CD4-positive, alpha-beta T cell (primary cell): ENCODE data around the gene LAMA1. TPM values are rescaled to one million over a fixed set of nuclear protein-coding genes. Genes with fewer than 3 reads are reported as not detected.

Source experiments
- ATAC-seq: fragments of 200-7000 bp; cut with Tn5 transposase; one replicate; pipeline ENCODE4 v1.10.0; 2022; ENCODE audit warnings: mild to moderate bottlenecking; ENCODE audit not compliant: poor library complexity
- CTCF ChIA-PET: fragments of 350-600 bp; sonication (Branson Sonifier 250); formaldehyde crosslinking; loops from one replicate; lab custom pipeline; 2021; ENCODE audit warnings: antibody characterized with exemption, inconsistent platforms; lab: Charles Lee
- POLR2A ChIA-PET: fragments of 350-600 bp; sonication (Branson Sonifier 250); formaldehyde crosslinking; loops from one replicate; lab custom pipeline; 2021; ENCODE audit warnings: antibody characterized with exemption, inconsistent platforms; lab: Charles Lee
- DNase-seq, 14 experiments: peaks; one replicate each; pipeline ENCODE4 v3.0.0-alpha.2; 2013 to 2020; ENCODE audit warnings: mixed read lengths in 2 of 14
- H3K27ac ChIP-seq, 2 donors: one replicate each; pipeline versions ENCODE4 v1.5.1 to v1.7.0; 2013; ENCODE audit warnings: low read length in 2 of 2, low read depth in 1 of 2, mild to moderate bottlenecking in 1 of 2
- H3K27me3 ChIP-seq, 2 experiments: 1 replicate in 1 of 2; 2 replicates in 1 of 2; pipeline versions ENCODE4 v1.6.1 to v1.7.0; 2013; ENCODE audit warnings: low read length in 2 of 2, control low read depth in 1 of 2, mild to moderate bottlenecking in 1 of 2, moderate library complexity in 1 of 2; ENCODE audit not compliant: insufficient read depth in 2 of 2, control insufficient read depth in 1 of 2
- H3K36me3 ChIP-seq: one replicate; pipeline ENCODE4 v1.6.1; 2013; ENCODE audit warnings: low read length, control low read depth; ENCODE audit not compliant: insufficient read depth
- H3K4me1 ChIP-seq: one replicate; pipeline ENCODE4 v1.6.1; 2013; ENCODE audit warnings: low read length, control low read depth; ENCODE audit not compliant: insufficient read depth
- H3K4me3 ChIP-seq: one replicate; pipeline ENCODE4 v1.5.1; 2013; ENCODE audit warnings: mild to moderate bottlenecking, low read length, moderate library complexity
- H3K9me3 ChIP-seq, 2 experiments: 1 replicate in 1 of 2; 2 replicates in 1 of 2; pipeline versions ENCODE4 v1.6.1 to v1.7.0; 2013; ENCODE audit warnings: low read length in 2 of 2, mild to moderate bottlenecking in 2 of 2, control low read depth in 1 of 2, moderate library complexity in 1 of 2; ENCODE audit not compliant: control insufficient read depth in 1 of 2, insufficient read depth in 1 of 2
- H3K27ac Mint-ChIP-seq: one replicate; pipeline ENCODE4 v1.8.0; 2020; ENCODE audit warnings: mixed read lengths
- H3K27me3 Mint-ChIP-seq: one replicate; pipeline ENCODE4 v1.8.0; 2021; ENCODE audit warnings: mixed read lengths
- H3K36me3 Mint-ChIP-seq: one replicate; pipeline ENCODE4 v1.8.0; 2021; ENCODE audit warnings: low read depth, mixed read lengths
- H3K4me1 Mint-ChIP-seq: one replicate; pipeline ENCODE4 v1.8.0; 2021; ENCODE audit warnings: low read depth, mixed read lengths
- H3K4me3 Mint-ChIP-seq: one replicate; pipeline ENCODE4 v1.8.0; 2020; ENCODE audit warnings: mild to moderate bottlenecking, mixed read lengths
- H3K9me3 Mint-ChIP-seq: one replicate; pipeline ENCODE4 v1.8.0; 2020; ENCODE audit warnings: mixed read lengths
- CTCF ChIP-seq: fragments of 200-600 bp; IDR thresholded peaks from one replicate; pipeline ENCODE4 v1.8.0; 2022; ENCODE audit warnings: antibody characterized with exemption, mild to moderate bottlenecking
- intact Hi-C, 2 experiments: fragments of 100-400 bp; cut with DNase I in 1 of 2; cut with micrococcal nuclease in 1 of 2; formaldehyde crosslinking; loops; one replicate each; pipeline versions ENCODE4 v1.15.1 to v1.9.0; 2023 to 2025; cut with DNase I, micrococcal nuclease
- total RNA-seq, 174 experiments: library from RNA in 2 of 174; stranded (reverse) in 2 of 174; gene quantifications; one replicate each; pipeline ENCODE4 v1.2.3 and lab custom pipeline; 2021 to 2026

Gene LAMA1
- total RNA-seq, 2 experiments from 2014 or later, result not detected

- H3K4me1 Mint-ChIP-seq, result no peaks in the 10 kb centered on the region
- TF ChIP-seq CTCF, result no peak
- ChIA-PET POLR2A (no interaction called here), CTCF (no interaction called here)
- no peaks in the 10 kb centered on the region for H3K27me3 ChIP-seq
- peaks cover 0 to 53% of the 10 kb centered on the region in 2 experiments for H3K9me3 ChIP-seq
- no peaks in the 10 kb centered on the region for H3K36me3 Mint-ChIP-seq
- intact Hi-C loops, result no loop called here
- ATAC-seq, result no peak
- no peak overlapping the region for H3K4me3 Mint-ChIP-seq
- no peaks in the 10 kb centered on the region for H3K27me3 Mint-ChIP-seq
- no peak for DNase-seq
- H3K27ac ChIP-seq, result no peak overlapping the region
- no peak overlapping the region for H3K27ac Mint-ChIP-seq
- no peaks in the 10 kb centered on the region for H3K9me3 Mint-ChIP-seq
- H3K4me1 ChIP-seq, result no peaks in the 10 kb centered on the region
- no peaks in the 10 kb centered on the region for H3K36me3 ChIP-seq
- H3K4me3 ChIP-seq, result no peak overlapping the region
Observed at GRCh38 chr18:6954501-6954900, 163.1 kb downstream of the LAMA1 start.

- H3K4me1 Mint-ChIP-seq, result no peaks in the 10 kb centered on the region
- peaks cover 0 to 46% of the 10 kb centered on the region in 2 experiments for H3K9me3 ChIP-seq
- no peak for TF ChIP-seq CTCF
- H3K36me3 ChIP-seq, result no peaks in the 10 kb centered on the region
- no peaks in the 10 kb centered on the region for H3K27me3 ChIP-seq
- no peak overlapping the region for H3K27ac ChIP-seq
- no peaks in the 10 kb centered on the region for H3K9me3 Mint-ChIP-seq
- POLR2A ChIA-PET, result no interaction called here
- H3K36me3 Mint-ChIP-seq, result no peaks in the 10 kb centered on the region
- H3K27me3 Mint-ChIP-seq, result no peaks in the 10 kb centered on the region
- ATAC-seq (no peak), DNase-seq (no peak)
- CTCF ChIA-PET, result no interaction called here
- intact Hi-C loops, result no loop called here
- H3K4me3 Mint-ChIP-seq, result no peak overlapping the region
- H3K4me1 ChIP-seq, result no peaks in the 10 kb centered on the region
- H3K4me3 ChIP-seq, result no peak overlapping the region
- H3K27ac Mint-ChIP-seq, result no peak overlapping the region
Observed at GRCh38 chr18:6951336-6952090, 166.1 kb downstream of the LAMA1 start.

GRCh38 chr18:6950641-6951040 lies 167.0 kb downstream of the LAMA1 start:
- Histone ChIP-seq H3K4me3 (no peak overlapping the region), H3K27me3 (no peaks in the 10 kb centered on the region), H3K9me3 (peaks cover 0 to 42% of the 10 kb centered on the region in 2 experiments), H3K36me3 (no peaks in the 10 kb centered on the region), H3K27ac (no peak overlapping the region), H3K4me1 (no peaks in the 10 kb centered on the region)
- no peak for DNase-seq
- POLR2A ChIA-PET, result no interaction called here
- intact Hi-C loops, result no loop called here
- CTCF ChIA-PET, result no interaction called here
- H3K4me1 Mint-ChIP-seq, result no peaks in the 10 kb centered on the region
- no peak overlapping the region for H3K27ac Mint-ChIP-seq
- no peak overlapping the region for H3K4me3 Mint-ChIP-seq
- H3K36me3 Mint-ChIP-seq, result no peaks in the 10 kb centered on the region
- no peak for TF ChIP-seq CTCF
- H3K27me3 Mint-ChIP-seq, result no peaks in the 10 kb centered on the region
- ATAC-seq, result no peak
- no peaks in the 10 kb centered on the region for H3K9me3 Mint-ChIP-seq
